Measurements from ENCODE around the gene BNIPL. TPM values are rescaled to one million over a fixed set of nuclear protein-coding genes. Genes with fewer than 3 reads are reported as not detected.
A peak's percentile ranks its signal among the peaks of the same experiment; 100 is the strongest.

The BNIPL gene
- total and polyA plus RNA-seq, 2 of the 13 experiments (the other 11 are each of a cell fraction or from before 2014, with no cell fraction given): 0.40 to 1.1 TPM

DNA sequence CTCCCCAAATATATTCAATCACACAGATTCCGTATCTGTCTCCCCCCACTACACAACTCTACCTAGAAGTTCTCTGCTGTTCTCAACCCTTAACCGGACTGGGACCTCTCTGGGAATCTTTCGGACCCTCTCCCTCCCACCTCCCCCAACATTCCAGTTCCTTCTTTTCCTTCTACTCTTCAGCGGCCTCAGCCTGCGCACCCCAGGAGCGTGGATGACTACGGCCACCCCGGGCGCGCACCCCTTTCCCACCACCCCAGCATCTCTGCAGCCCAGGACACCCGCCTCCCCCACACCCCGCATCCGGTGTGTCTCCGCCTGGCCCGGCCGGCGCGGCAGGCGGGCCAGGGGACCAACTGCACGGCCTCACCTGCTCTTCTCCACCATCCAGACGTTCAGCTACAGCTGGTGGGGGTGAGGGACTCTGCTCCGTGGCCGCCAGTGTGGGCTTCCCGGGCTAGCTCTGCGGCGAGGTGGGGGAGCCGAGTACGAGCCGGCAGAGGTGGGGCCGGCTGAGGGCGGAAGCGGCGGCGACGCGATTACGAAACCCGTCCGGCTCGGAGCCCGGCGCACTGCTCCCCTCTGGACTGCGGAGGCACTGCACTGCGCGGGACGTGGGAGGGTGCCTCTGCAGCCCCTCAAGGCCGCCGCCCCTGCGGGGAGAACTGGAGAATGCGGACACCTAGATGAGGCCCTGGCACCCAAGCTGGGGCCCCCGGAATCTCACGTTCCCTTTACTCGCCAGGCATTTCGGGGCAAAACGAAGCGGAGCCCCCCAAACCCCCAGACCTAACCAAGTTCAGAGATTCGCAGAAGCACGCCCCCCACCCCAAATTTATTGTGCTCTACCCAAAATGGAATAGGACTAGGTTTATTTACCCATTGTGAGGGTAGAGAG is 23.0 kb downstream of the BNIPL start, which contains the start of gene CDC42SE1 (continued):
- TF ChIP-seq, protein P1, sequence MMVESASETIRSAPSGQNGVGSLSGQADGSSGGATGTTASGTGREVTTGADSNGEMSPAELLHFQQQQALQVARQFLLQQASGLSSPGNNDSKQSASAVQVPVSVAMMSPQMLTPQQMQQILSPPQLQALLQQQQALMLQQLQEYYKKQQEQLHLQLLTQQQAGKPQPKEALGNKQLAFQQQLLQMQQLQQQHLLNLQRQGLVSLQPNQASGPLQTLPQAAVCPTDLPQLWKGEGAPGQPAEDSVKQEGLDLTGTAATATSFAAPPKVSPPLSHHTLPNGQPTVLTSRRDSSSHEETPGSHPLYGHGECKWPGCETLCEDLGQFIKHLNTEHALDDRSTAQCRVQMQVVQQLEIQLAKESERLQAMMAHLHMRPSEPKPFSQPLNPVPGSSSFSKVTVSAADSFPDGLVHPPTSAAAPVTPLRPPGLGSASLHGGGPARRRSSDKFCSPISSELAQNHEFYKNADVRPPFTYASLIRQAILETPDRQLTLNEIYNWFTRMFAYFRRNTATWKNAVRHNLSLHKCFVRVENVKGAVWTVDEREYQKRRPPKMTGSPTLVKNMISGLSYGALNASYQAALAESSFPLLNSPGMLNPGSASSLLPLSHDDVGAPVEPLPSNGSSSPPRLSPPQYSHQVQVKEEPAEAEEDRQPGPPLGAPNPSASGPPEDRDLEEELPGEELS (CRISPR knock-in tag; IDR thresholded peaks at IDR 0.05): peak; percentile 40; the same call in 1 of the 2 replicates
- TF ChIP-seq ZNF558 (CRISPR knock-in tag; IDR thresholded peaks at IDR 0.05; ENCODE audit: borderline replicate concordance) (peak; percentile 80; the same call in 1 of the 2 replicates), WIZ (CRISPR knock-in tag; IDR thresholded peaks at IDR 0.05) (no peak), ZFY (CRISPR knock-in tag; IDR thresholded peaks at IDR 0.05) (peak; percentile 68), ZNF644 (CRISPR knock-in tag; IDR thresholded peaks at IDR 0.05; ENCODE audit: low read depth) (no peak), ZSCAN25 (CRISPR knock-in tag; IDR thresholded peaks at IDR 0.05) (peak; percentile 91), RBFOX2 (IDR thresholded peaks at IDR 0.05; ENCODE audit: low read depth, low read length) (peak; percentile 90), KLF6 (CRISPR knock-in tag; IDR thresholded peaks at IDR 0.05) (peak; percentile 91), MAF1 (CRISPR knock-in tag; IDR thresholded peaks at IDR 0.05; ENCODE audit: borderline replicate concordance) (no peak), ATF7-NPFF (CRISPR knock-in tag; IDR thresholded peaks at IDR 0.05; ENCODE audit: low read depth) (0 out of 2 replicates have a peak, but pooled peaks have one; percentile 54), TOPORS (CRISPR knock-in tag; IDR thresholded peaks at IDR 0.05) (no peak), ZNF343 (CRISPR knock-in tag; IDR thresholded peaks at IDR 0.05) (0 out of 2 replicates have a peak, but pooled peaks have one; percentile 55), ZNF567 (CRISPR knock-in tag; IDR thresholded peaks at IDR 0.05; ENCODE audit: borderline replicate concordance) (no peak), EP300 (IDR thresholded peaks at IDR 0.05; ENCODE audit: low read depth in 2 of 2, low read length in 2 of 2) (no peak), EP300 (CRISPR knock-in tag; IDR thresholded peaks at IDR 0.05; ENCODE audit: borderline replicate concordance) (peak; percentile 73), SP1 (IDR thresholded peaks at IDR 0.05) (no peak), SP1 (CRISPR knock-in tag; IDR thresholded peaks at IDR 0.05) (no peak), CENPX (CRISPR knock-in tag; IDR thresholded peaks at IDR 0.05) (no peak), RBAK (CRISPR knock-in tag; IDR thresholded peaks at IDR 0.05) (no peak; the same call in 1 of the 2 replicates), TEAD2 (CRISPR knock-in tag; IDR thresholded peaks at IDR 0.05) (no peak), SMARCE1 (IDR thresholded peaks at IDR 0.05; ENCODE audit: borderline replicate concordance) (no peak), CBX2 (IDR thresholded peaks at IDR 0.05; ENCODE audit: low read depth, low read length) (no peak), CBX2 (CRISPR knock-in tag; IDR thresholded peaks at IDR 0.05; ENCODE audit: low read depth) (no peak), FOXA3 (CRISPR knock-in tag; IDR thresholded peaks at IDR 0.05) (peak; percentile 51)
- TF ChIP-seq, protein P2, sequence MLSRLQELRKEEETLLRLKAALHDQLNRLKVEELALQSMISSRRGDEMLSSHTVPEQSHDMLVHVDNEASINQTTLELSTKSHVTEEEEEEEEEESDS (CRISPR knock-in tag; IDR thresholded peaks at IDR 0.05; ENCODE audit: borderline replicate concordance): no peak
- TF ChIP-seq, protein P3, sequence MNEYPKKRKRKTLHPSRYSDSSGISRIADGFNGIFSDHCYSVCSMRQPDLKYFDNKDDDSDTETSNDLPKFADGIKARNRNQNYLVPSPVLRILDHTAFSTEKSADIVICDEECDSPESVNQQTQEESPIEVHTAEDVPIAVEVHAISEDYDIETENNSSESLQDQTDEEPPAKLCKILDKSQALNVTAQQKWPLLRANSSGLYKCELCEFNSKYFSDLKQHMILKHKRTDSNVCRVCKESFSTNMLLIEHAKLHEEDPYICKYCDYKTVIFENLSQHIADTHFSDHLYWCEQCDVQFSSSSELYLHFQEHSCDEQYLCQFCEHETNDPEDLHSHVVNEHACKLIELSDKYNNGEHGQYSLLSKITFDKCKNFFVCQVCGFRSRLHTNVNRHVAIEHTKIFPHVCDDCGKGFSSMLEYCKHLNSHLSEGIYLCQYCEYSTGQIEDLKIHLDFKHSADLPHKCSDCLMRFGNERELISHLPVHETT (CRISPR knock-in tag; conservative IDR thresholded peaks at IDR 0.05): 0 out of 2 replicates have a peak, but pooled peaks have one; percentile 34
- TF ChIP-seq, protein P4, sequence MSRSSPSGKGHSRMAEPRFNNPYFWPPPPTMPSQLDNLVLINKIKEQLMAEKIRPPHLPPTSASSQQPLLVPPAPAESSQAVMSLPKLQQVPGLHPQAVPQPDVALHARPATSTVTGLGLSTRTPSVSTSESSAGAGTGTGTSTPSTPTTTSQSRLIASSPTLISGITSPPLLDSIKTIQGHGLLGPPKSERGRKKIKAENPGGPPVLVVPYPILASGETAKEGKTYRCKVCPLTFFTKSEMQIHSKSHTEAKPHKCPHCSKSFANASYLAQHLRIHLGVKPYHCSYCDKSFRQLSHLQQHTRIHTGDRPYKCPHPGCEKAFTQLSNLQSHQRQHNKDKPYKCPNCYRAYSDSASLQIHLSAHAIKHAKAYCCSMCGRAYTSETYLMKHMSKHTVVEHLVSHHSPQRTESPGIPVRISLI (CRISPR knock-in tag; IDR thresholded peaks at IDR 0.05; ENCODE audit: borderline replicate concordance): no peak
